ENCODE data around the gene LY9. TPM values are rescaled to one million over a fixed set of nuclear protein-coding genes. Genes with fewer than 3 reads are reported as not detected.

LY9 gene
- total RNA-seq, 1 donor from 2014 or later, result not detected

DNA sequence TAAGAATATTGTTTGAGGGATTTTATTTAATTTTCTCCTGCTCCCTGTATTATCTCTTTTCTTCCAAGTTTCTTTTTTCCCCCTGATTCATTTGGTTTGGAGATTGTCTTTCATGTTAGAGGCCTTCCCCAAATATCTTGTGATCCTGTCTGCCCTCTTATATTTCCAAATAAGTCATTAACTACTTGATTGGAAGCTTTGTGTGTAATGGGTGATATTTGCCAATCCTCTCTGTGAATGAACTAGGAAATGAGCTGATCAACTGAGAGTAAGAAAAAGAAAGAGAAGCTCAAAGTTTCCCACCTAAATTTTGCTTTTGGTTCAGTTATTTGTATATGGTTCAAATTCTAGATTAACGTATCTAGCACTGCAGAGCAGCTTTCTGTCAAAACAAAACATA, 23.6 kb upstream of the LY9 start:
- TF ChIP-seq, protein P1, sequence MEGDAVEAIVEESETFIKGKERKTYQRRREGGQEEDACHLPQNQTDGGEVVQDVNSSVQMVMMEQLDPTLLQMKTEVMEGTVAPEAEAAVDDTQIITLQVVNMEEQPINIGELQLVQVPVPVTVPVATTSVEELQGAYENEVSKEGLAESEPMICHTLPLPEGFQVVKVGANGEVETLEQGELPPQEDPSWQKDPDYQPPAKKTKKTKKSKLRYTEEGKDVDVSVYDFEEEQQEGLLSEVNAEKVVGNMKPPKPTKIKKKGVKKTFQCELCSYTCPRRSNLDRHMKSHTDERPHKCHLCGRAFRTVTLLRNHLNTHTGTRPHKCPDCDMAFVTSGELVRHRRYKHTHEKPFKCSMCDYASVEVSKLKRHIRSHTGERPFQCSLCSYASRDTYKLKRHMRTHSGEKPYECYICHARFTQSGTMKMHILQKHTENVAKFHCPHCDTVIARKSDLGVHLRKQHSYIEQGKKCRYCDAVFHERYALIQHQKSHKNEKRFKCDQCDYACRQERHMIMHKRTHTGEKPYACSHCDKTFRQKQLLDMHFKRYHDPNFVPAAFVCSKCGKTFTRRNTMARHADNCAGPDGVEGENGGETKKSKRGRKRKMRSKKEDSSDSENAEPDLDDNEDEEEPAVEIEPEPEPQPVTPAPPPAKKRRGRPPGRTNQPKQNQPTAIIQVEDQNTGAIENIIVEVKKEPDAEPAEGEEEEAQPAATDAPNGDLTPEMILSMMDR (conservative IDR thresholded peaks at IDR 0.05; ENCODE audit: low read depth, low read length), result no peak
- no peak for DNase-seq (ENCODE audit: low read depth)

DNA sequence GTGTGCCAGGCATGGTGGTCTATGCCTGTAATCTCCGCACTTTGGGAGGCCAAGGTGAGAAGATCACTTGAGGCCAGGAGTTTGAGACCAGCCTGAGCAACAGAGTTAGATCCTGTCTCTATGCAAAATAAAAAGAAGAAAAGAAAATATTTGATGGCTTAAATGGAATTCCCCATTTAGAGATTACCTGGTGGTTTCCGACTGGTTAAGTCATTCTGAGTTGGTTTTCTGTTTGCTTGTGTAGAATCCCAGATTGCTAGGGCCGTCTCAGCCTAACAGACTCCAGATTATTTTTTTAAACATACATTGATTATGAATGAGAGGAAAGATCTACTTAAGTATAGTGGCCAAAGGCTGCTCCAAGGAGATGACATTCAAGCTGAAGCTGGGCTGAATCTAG, 22.9 kb upstream of the LY9 start:
- no peak overlapping the region for H3K4me3 ChIP-seq (ENCODE audit: low read depth, low read length)

More for the DNA sequence above, 23.6 kb upstream of the LY9 start:
- H3K4me3 ChIP-seq (ENCODE audit: low read depth, low read length), result no peak overlapping the region

DNA sequence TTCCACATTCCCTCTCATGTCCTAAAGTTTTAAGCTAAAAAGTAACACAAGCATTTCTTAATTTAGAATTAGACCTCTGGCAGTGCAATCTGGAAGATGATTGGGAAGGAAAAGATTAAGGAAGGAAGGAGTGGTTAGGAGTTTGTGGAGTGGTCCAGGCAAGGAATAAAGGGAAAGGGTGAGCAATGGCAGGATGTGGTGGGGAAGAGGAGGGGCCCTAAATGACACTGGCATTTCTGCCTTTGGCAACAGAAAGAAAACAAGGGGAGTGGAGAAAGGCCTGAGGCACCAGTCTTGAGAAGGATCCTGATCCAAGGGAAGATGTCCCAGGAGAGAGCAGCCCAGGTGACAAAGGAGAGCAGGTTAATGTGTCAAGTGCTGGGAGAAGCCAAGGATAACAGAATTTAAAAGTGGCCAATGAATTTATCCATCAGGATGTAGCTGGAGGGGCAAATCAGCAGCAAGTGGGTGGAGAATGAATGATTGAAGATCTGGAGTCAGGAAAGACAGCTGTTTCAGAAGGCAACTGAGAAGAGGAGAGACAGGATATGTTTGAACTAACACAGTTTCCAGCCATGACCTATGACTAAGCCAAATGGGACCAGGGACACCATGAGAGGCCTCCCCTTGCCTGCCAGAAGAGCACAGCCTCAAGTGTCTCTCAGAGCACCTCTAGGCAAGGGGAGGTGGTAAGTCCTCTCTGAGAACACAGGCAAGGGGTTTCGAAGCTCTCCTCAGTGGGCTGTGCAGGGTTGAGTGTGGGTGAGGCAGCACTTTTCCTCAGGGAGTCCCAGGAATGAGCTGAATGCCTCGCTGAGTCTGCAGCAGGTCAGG, 20.9 kb upstream of the LY9 start:
- no peak overlapping the region for H3K4me3 ChIP-seq (ENCODE audit: low read depth, low read length)
- DNase-seq (ENCODE audit: low read depth), result no peak
- TF ChIP-seq, protein P1 (conservative IDR thresholded peaks at IDR 0.05; ENCODE audit: low read depth, low read length), result no peak

More for the DNA sequence above, 22.9 kb upstream of the LY9 start:
- no peak for DNase-seq (ENCODE audit: low read depth)
- TF ChIP-seq, protein P1 (conservative IDR thresholded peaks at IDR 0.05; ENCODE audit: low read depth, low read length), result no peak

DNA sequence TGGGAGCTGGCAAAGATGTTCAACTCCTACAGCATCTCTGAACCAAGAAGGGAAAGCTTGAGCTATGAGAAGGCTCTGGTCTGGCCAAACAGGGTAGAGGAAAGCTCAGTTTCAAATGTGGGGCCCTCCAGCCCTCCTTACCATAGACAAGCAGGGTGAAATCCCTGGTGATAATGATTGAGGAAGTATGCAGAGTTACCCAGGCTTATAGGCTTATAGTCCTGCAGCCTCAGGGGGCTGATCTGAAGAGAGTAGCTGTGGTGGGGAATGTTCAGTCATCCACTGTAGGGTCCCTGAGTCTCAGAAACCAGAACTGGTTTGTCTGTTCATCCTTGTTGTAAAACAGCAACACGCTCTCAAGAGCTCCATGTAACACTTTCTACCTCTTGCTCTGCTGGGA, 19.8 kb upstream of the LY9 start:
- H3K4me3 ChIP-seq (ENCODE audit: low read depth, low read length), result no peak overlapping the region
- DNase-seq (ENCODE audit: low read depth), result no peak
- TF ChIP-seq, protein P1 (conservative IDR thresholded peaks at IDR 0.05; ENCODE audit: low read depth, low read length), result no peak

DNA sequence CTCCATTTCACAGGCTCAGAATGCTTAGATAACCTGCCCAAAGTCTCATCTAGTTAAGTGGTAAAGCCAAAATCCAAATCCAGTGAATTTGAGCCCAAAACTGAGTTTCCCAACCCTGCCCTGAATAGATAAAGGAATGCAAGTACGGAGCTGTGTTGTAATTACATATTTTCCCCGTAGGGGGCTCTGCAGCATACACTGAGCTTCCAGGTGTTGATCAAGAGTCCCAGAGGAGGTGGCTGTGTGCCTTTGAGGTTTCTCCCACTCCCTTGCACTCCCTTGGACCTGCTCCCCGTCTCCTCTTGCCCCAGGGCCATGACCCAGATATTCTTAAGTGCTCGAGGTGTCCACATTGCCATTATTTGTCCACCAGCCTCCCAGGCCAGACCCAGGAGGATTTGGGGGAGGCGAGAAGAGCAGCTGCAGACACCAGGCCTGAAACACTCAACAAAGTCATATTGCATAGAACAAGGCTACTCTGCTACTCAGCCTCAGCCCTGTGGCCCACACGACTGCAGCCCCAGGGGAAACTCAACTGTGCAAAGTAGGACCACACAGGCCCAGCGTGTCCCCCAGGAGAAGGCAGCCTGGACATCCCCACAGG, 18.4 kb upstream of the LY9 start:
- DNase-seq (ENCODE audit: low read depth), result no peak

DNA sequence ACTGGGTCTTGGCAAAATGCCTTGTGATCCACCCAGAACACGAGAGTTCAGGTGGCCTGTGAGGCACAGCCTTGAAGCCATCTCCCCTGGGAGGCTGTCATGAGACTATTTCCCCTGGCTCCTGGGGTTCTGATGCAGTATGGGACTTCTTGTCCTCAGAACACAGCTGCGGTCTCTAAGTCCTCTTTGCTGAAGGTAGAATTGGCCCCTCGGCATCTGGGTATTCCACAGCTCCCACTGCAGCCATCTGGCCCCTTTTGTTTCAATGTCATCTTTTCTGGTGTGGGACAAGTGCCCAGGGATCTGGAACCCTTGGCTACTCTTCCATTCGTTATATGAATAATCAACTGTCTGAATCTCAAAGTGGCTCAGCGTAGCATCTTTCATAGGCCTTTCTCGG, 17.0 kb upstream of the LY9 start:
- H3K4me3 ChIP-seq (ENCODE audit: low read depth, low read length), result no peak overlapping the region
- DNase-seq (ENCODE audit: low read depth), result no peak

More for the DNA sequence above, 18.4 kb upstream of the LY9 start:
- no peak overlapping the region for H3K4me3 ChIP-seq (ENCODE audit: low read depth, low read length)
- TF ChIP-seq, protein P1 (conservative IDR thresholded peaks at IDR 0.05; ENCODE audit: low read depth, low read length), result peak; percentile 43

More for the DNA sequence above, 17.0 kb upstream of the LY9 start:
- TF ChIP-seq, protein P1 (conservative IDR thresholded peaks at IDR 0.05; ENCODE audit: low read depth, low read length), result no peak
